Esophagus muscularis mucosa (tissue), 3 donors: ENCODE measurements around the gene SYNRG.

Source experiments
- CTCF ChIP-seq, 3 experiments: fragments of 200-600 bp in 2 of 3; fragments of 450-650 bp in 1 of 3; sonication (generic) in 2 of 3; IDR thresholded peaks; one replicate each; pipeline ENCODE4 v1.5.1; 2017 to 2019; ENCODE audit warnings: antibody characterized with exemption in 3 of 3, mild to moderate bottlenecking in 2 of 3, moderate library complexity in 1 of 3
- POLR2A ChIP-seq: fragments of 450-650 bp; IDR thresholded peaks from one replicate; pipeline ENCODE4 v1.6.1; 2017; ENCODE audit warnings: antibody characterized with exemption, moderate library complexity, mild to moderate bottlenecking, low read depth

GRCh38 chr17:37466471-37466870 is 142.7 kb downstream of the SYNRG start:
- TF ChIP-seq CTCF (IDR thresholded peaks at IDR 0.05) = no peak
- no peak for TF ChIP-seq POLR2A
